GM10248 (cell line): ENCODE measurements around the gene MFAP5.

ENCODE experiments used
- CTCF ChIA-PET: fragments of 300-600 bp; sonication (Branson Sonifier 250); formaldehyde crosslinking; extraction: SDS; loops from one replicate; lab custom pipeline; 2021; ENCODE audit warnings: antibody characterized with exemption; lab: Yijun Ruan, JAX
- POLR2A ChIA-PET: fragments of 350-650 bp; sonication (Branson Sonifier 250); formaldehyde crosslinking; extraction: SDS; loops from one replicate; lab custom pipeline; 2020; ENCODE audit warnings: antibody characterized with exemption; lab: Yijun Ruan, JAX
- DNase-seq: peaks from one replicate; pipeline ENCODE4 v3.0.0; 2012; ENCODE audit errors: extremely low spot score
- TF ChIP-seq, protein P1 (sequence below): IDR thresholded peaks from 2 replicates; pipeline ENCODE4 v1.5.1; 2012; ENCODE audit warnings: mild to moderate bottlenecking, low read depth; ENCODE audit errors: extremely low read depth, missing control alignments, control extremely low read depth

MFAP5 gene

DNA sequence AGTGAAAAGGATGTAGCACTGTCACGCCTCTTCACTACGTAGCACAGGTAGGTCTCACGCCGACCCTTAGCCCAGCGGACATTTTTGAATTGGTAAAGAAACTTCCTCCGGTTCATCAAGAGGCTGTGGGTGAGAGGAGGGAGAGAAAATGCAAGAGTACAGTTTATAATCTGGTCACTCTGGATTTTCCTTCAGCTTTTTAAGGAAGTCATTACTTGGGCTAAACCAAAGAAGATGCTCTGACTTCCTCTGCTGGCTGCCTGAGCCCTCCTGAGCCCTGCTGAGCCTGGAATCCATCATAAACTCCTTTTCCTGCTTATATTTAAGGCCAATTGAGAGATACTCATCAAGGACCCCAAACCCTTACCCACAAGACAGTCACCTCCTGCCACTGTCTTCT, 55.7 kb downstream of the MFAP5 start:
- ChIA-PET POLR2A (no interaction called here), CTCF (interaction anchor here (1.7 to 8.3 kb wide), 3 partner anchors 13 to 63 kb away, joined by 8 to 106 read pairs (median 9); no protein-coding TSS in a partner anchor)
- no peak for DNase-seq
- TF ChIP-seq, protein P1, sequence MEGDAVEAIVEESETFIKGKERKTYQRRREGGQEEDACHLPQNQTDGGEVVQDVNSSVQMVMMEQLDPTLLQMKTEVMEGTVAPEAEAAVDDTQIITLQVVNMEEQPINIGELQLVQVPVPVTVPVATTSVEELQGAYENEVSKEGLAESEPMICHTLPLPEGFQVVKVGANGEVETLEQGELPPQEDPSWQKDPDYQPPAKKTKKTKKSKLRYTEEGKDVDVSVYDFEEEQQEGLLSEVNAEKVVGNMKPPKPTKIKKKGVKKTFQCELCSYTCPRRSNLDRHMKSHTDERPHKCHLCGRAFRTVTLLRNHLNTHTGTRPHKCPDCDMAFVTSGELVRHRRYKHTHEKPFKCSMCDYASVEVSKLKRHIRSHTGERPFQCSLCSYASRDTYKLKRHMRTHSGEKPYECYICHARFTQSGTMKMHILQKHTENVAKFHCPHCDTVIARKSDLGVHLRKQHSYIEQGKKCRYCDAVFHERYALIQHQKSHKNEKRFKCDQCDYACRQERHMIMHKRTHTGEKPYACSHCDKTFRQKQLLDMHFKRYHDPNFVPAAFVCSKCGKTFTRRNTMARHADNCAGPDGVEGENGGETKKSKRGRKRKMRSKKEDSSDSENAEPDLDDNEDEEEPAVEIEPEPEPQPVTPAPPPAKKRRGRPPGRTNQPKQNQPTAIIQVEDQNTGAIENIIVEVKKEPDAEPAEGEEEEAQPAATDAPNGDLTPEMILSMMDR = no peak

DNA sequence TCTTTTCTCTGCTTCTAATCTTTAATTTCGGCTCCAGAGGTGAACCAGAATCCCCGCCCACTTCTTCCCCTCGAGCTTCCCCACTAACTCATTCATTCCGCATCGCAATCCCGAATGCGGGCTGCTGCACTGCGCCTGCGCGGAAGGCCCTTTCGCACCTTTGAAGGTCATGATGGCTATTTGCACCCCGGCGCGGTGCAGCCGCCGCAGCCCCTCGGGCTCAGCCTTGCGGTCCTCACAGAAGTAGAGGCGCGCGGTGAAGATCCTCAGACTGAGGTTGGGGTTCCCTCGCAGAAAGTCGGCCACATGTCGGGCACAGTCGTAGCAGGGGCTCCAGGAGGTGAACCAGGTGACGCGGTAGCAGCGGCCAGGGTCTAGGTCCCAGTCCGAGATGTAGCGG, 57.6 kb downstream of the MFAP5 start:
- ChIA-PET POLR2A (no interaction called here), CTCF (interaction anchor here (2.0 kb wide), 1 partner anchor 24 kb away, joined by 9 read pairs; no protein-coding TSS in a partner anchor)
- no peak for DNase-seq
- TF ChIP-seq, protein P1 = no peak

DNA sequence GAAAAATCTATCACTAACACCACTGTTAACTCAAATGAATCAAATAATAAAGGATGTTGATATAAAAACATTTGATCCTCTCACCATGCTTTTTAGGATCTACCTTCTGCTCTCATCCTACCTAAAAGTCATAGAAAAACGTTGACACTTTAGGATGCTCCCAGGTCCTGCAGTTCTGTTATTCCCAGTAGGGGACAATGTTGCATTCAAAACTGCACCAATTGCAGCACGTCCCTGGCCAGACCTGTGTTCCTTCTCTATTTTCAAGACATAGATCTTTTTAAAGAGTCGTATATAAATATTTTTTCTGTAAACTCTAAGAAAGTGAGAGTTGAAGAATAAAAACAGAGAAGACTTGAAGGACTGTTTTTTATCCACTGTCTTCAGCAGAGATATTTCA, 58.8 kb downstream of the MFAP5 start:
- CTCF ChIA-PET = interaction anchor here (1.6 kb wide), 1 partner anchor 12 kb away, joined by 3 read pairs; no protein-coding TSS in a partner anchor
- no peak for DNase-seq
- TF ChIP-seq, protein P1 = peak; percentile 11
- POLR2A ChIA-PET = no interaction called here

DNA sequence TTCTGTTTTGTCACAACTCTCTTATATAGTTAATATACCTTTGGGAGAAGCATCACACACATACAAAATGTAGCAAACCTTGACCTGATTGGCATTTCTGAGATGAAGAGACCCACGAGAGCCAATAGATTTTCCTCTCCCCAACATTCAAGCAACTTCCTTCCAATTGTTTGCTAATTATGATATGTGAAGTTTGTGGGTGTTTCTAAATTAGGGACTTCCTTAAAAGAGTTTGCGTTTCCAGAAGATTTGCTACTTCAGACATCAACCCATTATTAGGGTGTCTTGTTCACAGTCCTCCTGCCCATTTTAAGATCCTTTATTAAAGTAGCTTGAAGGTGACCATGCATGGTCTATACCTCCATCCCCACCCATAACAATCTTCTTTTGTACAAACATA, 59.3 kb downstream of the MFAP5 start:
- DNase-seq = no peak
- POLR2A ChIA-PET = no interaction called here
- CTCF ChIA-PET = interaction anchor here (1.6 kb wide), 1 partner anchor 12 kb away, joined by 3 read pairs; no protein-coding TSS in a partner anchor
- TF ChIP-seq, protein P1 = no peak

DNA sequence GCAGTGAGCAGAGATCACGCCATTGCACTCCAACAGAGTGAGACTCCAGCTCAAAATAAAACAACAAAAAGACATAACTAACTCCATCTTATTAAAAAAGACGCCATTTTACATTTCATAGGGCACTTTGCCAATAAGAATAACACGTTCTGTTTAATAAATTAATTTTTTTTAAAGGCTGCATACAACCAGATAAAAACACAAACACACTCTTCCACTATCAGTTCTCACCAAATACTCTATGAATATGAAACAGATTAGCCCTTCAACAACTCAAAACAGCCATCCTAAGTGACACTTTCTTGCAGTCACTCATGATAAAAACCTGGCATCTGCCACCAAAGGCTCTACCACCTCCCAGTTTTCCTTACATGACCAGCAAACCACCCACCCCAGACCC, 66.1 kb downstream of the MFAP5 start:
- TF ChIP-seq, protein P1 = no peak
- no peak for DNase-seq
- CTCF ChIA-PET = interaction anchor here (3.8 to 9.2 kb wide), 2 partner anchors 13 to 52 kb away, joined by 20 to 106 read pairs; partner anchors contain the start of gene AICDA
- POLR2A ChIA-PET = no interaction called here
